Stimulated activated CD8-positive, alpha-beta memory T cell treated with anti-CD3 and anti-CD28 coated beads, Interleukin-12 subunit alpha, Interleukin-12 subunit beta, amount 100 ng/mL, for 24 hours (primary cell): ENCODE measurements around the gene PDIA6.
"Not testable (repeated sequence)": the region's sequence is repeated elsewhere in the genome, so short reads cannot be mapped to it uniquely, and the experiment has no call there.

Experiments
- DNase-seq: peaks from one replicate; pipeline ENCODE4 v3.0.0-alpha.2; 2020; ENCODE audit errors: extremely low read depth

Gene PDIA6

DNA sequence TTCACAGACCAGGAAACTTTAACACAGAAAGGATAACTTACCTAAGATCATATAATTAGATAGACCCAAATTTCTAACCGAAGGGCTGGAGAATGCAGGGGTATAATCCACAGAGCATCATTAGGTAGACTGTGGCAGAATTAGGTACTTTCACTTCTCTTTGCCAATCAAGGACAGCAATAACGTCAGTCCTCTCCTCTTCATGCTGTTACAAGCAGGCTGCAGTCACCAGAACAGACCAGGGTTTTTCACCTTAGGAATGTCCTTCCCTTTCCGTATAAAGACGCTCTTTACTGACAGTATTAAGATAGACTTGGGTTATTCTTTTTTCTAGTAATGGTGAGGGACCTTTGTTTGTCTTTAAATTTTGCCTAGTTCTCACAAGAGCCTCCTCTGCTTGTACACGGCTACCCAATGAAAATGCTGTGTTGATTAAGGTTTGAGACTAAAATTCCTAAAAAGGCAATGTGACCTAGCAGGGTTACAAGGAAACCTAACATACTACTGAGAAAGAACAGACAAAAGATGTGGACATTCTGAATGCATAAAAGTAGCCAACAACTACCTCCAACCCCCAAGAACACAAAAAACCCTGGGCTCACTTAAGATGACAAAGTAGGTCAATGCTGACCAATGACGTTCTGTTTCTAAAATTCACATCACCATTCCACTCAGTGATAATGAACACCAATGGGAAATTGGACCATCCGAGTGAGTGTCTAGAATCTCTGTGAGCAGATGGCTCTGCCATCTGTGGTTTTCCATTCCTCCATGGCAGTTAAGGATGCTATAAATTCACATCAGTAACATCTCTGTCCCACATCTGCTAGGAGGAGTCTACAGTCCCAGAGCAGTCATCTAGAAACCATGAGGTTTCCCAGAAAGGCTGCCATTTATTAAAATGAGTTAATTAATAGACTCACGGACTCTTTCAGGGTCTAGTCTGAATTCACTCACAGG lies 2.1 kb downstream of the PDIA6 start:
- no peak for DNase-seq

- DNase-seq: no peak
Observed at GRCh38 chr2:10806543-10806942, 6.0 kb downstream of the PDIA6 start.

GRCh38 chr2:10805990-10806389 lies 6.6 kb downstream of the PDIA6 start:
- DNase-seq: not testable (repeated sequence)

GRCh38 chr2:10802657-10803056 lies 9.9 kb downstream of the PDIA6 start:
- no peak for DNase-seq

GRCh38 chr2:10800163-10800562 lies 12.4 kb downstream of the PDIA6 start:
- no peak for DNase-seq

DNA sequence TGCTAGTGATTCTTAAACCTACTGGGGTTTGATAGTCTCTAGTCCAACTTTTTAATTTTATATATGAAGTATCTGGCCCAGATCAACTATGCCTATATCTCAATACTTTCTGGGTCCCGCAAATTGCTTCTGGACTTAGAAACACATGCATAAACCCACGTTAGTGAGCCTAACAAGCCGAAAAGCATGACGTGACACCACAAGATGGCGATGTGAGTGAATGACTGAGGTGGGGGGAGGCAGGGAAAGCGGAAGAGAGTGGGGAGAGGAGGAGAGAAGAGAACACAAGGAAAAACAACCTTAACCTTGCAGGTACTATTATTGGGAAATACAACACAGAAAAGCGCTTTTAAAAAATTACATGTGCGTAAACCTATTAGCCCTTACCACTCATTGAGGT lies 13.8 kb downstream of the PDIA6 start:
- no peak for DNase-seq

GRCh38 chr2:10796703-10797102 lies 15.9 kb downstream of the PDIA6 start:
- DNase-seq: no peak

GRCh38 chr2:10795508-10796046 lies 17.0 kb downstream of the PDIA6 start:
- DNase-seq: no peak

DNA sequence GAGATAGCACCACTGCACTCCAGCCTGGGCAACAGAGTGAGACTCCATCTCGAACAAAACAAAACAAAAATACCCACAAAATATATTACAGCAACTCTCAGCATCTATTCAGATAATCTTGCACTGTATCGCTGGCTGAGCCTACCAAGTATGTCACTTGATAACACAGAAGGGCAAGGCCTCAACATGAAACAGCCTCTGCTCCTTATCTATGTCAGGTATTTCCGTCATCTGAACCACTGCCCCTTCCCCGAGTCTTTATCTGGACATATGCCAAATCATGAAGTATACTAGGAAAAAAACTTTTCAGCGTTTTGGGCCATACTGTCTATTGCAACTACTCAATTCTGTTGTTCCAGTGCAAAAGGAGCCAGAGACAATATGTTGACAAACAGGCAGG lies 17.7 kb downstream of the PDIA6 start:
- DNase-seq: no peak

DNA sequence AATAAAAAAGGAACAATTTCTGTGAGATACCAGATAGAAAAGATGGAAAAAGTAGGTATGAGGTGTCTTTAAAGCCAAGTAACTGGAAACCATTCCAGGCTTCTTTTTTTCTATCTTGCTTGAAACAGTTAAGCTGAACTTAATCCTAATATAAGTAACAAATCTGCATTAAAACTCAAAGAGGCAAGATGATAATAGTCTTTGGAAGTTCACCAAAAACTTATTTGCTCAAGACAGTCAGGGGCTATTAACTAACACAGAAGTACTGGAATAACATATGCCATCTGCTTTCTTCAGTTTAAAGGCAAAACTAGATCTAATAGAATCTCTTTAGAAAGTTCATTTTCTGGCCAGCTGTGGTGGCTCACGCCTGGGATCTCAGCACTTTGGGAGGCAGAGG lies 18.8 kb downstream of the PDIA6 start:
- no peak for DNase-seq

GRCh38 chr2:10792660-10793400 lies 19.8 kb downstream of the PDIA6 start:
- no peak for DNase-seq

DNA sequence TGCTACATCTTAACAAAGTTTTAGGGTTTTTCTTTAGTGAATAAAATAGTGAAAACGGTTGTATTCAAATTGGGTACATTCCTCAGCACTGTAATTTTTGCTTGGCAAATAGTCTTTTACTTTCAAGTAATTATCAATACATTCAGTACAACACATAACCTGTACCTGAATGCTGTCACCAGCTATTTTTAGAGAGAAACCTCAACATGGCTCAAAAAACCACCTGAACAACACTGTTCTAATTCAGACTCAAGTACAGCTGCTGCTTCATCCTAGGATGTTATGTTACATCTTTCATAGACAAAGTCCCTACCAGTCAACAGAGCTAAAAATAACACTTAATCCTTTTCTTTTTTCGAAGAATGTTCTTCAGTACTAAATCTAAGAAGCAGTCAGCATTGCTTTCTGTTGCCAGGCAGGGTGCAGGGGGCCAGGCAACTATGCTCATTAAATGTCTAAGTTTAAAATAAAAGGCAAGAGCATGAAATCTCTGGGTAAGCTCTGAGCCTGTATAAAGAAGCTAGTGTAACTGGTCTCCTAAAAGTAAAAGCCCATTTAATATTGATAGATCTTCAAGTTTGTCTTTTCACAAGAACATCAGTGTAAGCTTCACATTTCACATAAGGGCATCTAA lies 20.5 kb downstream of the PDIA6 start:
- no peak for DNase-seq

DNA sequence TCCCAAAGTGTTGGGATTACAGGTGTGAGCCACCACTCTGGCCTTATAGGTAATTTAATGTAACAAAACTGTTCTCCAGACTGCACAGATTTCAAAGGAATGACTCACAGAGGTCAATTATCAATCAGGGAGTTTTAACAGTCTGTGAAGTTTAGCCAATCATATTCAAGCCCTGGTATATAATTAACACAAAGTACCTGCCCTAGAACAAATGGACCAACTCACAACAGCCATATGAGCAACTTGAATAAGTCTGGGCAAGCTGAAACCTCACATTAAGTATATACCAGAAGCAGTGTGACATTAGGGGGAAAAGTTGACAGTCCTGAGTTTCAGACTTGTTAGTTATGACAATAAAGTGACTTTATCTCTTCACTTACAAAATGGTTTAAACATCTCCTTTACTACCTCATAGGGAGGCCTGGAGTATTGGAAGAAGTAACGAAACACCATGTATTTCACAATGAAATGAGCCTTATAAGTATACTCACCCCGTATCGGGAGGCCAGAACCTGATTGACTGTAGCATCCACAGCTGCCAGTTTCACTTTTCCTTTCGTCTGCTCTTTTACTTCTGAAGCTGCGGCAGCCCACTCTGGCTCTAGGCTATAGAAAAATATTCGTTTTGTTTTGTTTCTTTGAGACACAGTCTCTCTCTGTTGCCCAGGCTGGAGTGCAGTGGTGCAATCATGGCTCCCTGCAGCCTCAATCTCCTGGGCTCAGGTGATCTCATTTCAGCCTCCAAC lies 22.2 kb downstream of the PDIA6 start:
- no peak for DNase-seq

DNA sequence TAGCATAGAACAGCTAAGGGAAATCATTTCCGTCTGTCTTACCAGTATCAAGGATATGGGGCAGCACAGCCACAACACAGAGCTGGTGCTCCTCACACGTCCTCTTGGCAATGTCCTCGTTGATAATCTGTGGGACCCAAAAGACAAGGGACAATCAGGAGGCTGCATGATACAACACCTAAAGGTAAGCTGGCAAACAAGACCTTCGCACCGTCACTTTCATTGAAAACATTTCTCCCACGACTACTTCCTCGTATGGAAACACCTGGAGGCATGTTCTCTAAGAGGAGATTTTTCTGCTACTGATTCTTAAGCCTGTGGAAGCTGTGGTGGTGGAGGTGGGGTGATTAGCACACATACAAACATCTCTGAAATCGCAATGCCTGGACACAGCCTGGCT lies 23.7 kb downstream of the PDIA6 start:
- no peak for DNase-seq

DNA sequence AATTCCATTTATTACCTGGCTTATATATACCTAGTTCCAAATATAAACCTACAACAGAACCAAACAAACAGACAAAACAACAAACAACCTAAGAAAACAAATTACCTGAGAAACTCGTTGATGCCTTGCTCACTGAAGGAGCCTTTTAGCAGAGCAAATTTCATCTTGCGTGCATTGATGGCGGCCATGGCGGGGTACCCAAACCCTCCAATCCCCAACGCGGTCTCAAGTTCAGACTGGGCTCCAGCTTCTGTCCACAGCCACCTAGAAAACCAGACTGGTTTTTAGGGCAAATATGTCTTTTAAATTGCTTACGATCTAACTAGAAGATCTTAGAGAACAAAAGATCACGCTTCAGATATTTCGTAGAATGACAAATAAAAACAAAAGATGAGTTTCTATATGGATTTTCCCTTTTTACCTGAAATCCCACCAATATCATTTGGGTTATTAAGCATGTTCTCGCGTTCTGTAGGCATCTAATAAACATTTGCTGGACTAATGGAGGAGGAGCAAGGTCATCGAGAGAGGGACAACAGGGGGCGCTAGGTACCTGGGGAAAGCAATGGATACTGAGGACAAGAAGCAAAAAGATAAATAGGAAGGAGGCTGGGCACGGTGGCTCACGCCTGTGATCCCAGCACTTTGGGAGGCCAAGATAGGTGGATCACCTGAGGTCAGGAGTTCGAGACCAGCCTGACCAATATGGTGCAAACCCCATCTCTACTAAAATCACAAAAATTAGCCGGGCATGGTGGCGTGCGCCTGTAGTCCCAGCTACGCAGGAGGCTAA lies 25.2 kb downstream of the PDIA6 start:
- no peak for DNase-seq

GRCh38 chr2:10786240-10786982 lies 26.2 kb downstream of the PDIA6 start:
- no peak for DNase-seq

DNA sequence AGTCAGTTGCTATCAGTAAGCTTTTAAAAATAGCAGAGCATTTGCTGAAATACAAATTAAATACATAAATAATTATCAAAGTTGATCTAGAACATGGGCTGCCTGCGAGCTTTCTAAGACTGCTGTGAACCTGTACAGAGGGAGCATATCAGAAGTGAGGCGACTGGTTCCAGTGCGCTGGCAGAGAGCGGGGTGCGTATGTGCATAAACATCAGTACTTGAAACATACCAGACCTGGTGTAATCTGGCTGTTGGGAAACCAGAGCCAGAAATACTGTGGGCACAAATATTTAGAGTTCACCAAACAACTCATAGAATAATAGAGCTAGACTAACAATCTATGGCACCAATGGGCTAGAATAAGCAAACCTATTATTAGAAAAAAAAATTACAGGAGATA lies 27.3 kb downstream of the PDIA6 start:
- no peak for DNase-seq

- no peak for DNase-seq
Observed at GRCh38 chr2:10784719-10785118, 27.9 kb downstream of the PDIA6 start.

- no peak for DNase-seq
Observed at GRCh38 chr2:10783421-10783820, 29.2 kb downstream of the PDIA6 start.

DNA sequence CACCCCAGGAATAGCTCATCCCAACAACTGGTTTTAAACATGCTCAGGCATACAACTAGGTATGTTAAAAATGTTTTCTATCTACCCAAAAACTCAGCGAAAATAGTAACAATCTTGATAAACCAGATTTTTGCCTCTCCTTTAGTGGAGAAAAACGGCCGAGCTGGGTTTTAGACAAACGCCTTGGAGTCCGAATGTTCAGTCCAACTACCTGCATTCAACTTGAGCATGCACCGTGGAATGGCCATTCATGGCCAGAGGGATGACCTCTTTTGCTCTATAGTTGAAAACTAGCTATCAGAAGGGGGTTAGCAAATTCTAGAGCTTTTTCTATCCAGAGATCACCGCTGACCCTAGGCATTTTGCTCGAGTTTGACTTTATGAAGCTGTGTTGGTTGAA lies 30.8 kb downstream of the PDIA6 start:
- DNase-seq: no peak
